Liver (tissue), 9 donors: Measurements from ENCODE around the gene MAN1C1. TPM values are rescaled to one million over a fixed set of nuclear protein-coding genes. Genes with fewer than 3 reads are reported as not detected.

Source experiments
- DNase-seq: peaks from one replicate; pipeline ENCODE4 v3.0.0-alpha.2; 2017; ENCODE audit warnings: low spot score
- H3K27ac ChIP-seq, 2 donors: one replicate each; pipeline ENCODE4 v1.7.0; 2013; ENCODE audit warnings: inconsistent platforms in 2 of 2, low read length in 2 of 2, control low read depth in 1 of 2, low read depth in 1 of 2, mild to moderate bottlenecking in 1 of 2
- H3K27me3 ChIP-seq, 4 donors: one replicate each; pipeline versions ENCODE4 v1.6.1 to v1.7.0; 2013; ENCODE audit warnings: low read length in 3 of 4, inconsistent platforms in 1 of 4, mild to moderate bottlenecking in 1 of 4, moderate library complexity in 1 of 4; ENCODE audit not compliant: control insufficient read depth in 4 of 4, insufficient read depth in 4 of 4
- H3K36me3 ChIP-seq, 4 donors: one replicate each; pipeline versions ENCODE4 v1.6.1 to v1.7.0; 2013; ENCODE audit warnings: low read length in 3 of 4, mild to moderate bottlenecking in 3 of 4, low read depth in 1 of 4, moderate library complexity in 1 of 4; ENCODE audit not compliant: control insufficient read depth in 4 of 4, insufficient read depth in 3 of 4
- H3K4me1 ChIP-seq, 4 donors: one replicate each; pipeline versions ENCODE4 v1.6.1 to v1.7.0; 2013; ENCODE audit warnings: low read length in 3 of 4, mild to moderate bottlenecking in 3 of 4, moderate library complexity in 1 of 4; ENCODE audit not compliant: control insufficient read depth in 4 of 4, insufficient read depth in 4 of 4
- H3K4me3 ChIP-seq, 3 donors: one replicate each; pipeline versions ENCODE4 v1.6.1 to v1.7.0; 2013; ENCODE audit warnings: low read length in 3 of 3, control low read depth in 1 of 3, low read depth in 1 of 3, mild to moderate bottlenecking in 1 of 3
- H3K9ac ChIP-seq, 2 donors: one replicate each; pipeline ENCODE4 v1.7.0; 2013; ENCODE audit warnings: low read length in 2 of 2, mild to moderate bottlenecking in 2 of 2, moderate library complexity in 2 of 2, control low read depth in 1 of 2, low read depth in 1 of 2
- H3K9me3 ChIP-seq, 4 donors: one replicate each; pipeline versions ENCODE4 v1.6.1 to v1.7.0; 2013; ENCODE audit warnings: low read length in 3 of 4; ENCODE audit not compliant: control insufficient read depth in 4 of 4
- ATF3 ChIP-seq: IDR thresholded peaks from 2 replicates; pipeline ENCODE4 v1.6.1; 2016; ENCODE audit warnings: antibody characterized with exemption
- CTCF ChIP-seq: fragments of 150-350 bp; IDR thresholded peaks from 2 replicates; pipeline ENCODE4 v1.5.1; 2017; ENCODE audit warnings: improper control_type of control experiment, low read depth, low read length; ENCODE audit not compliant: missing input control
- EGR1 ChIP-seq, 2 donors: IDR thresholded peaks; 2 replicates each; pipeline ENCODE4 v1.6.1; 2016 to 2018; ENCODE audit warnings: antibody characterized with exemption in 2 of 2, low read depth in 2 of 2
- FOXA1 ChIP-seq: IDR thresholded peaks from 2 replicates; pipeline ENCODE4 v1.6.1; 2016; ENCODE audit warnings: antibody characterized with exemption
- FOXA2 ChIP-seq: IDR thresholded peaks from 2 replicates; pipeline ENCODE4 v1.6.1; 2016; ENCODE audit warnings: antibody characterized with exemption
- HNF4A ChIP-seq, 2 donors: conservative IDR thresholded peaks; 2 replicates each; pipeline ENCODE4 v1.6.1; 2016; ENCODE audit warnings: antibody characterized with exemption in 2 of 2, mild to moderate bottlenecking in 2 of 2
- HNF4G ChIP-seq: IDR thresholded peaks from 2 replicates; pipeline ENCODE4 v1.6.1; 2016; ENCODE audit warnings: antibody characterized with exemption
- JUND ChIP-seq, 2 donors: IDR thresholded peaks; 2 replicates each; pipeline ENCODE4 v1.6.1; 2016; ENCODE audit warnings: antibody characterized with exemption in 2 of 2
- NR2F2 ChIP-seq: IDR thresholded peaks from 2 replicates; pipeline ENCODE4 v1.6.1; 2016; ENCODE audit warnings: antibody characterized with exemption
- RAD21 ChIP-seq, 2 donors: IDR thresholded peaks; 2 replicates each; pipeline ENCODE4 v1.6.1; 2016; ENCODE audit warnings: antibody characterized with exemption in 2 of 2, mild to moderate bottlenecking in 2 of 2
- REST ChIP-seq: IDR thresholded peaks from 2 replicates; pipeline ENCODE4 v1.6.1; 2016; ENCODE audit warnings: antibody characterized with exemption, mild to moderate bottlenecking
- RXRA ChIP-seq, 2 donors: IDR thresholded peaks; 2 replicates each; pipeline ENCODE4 v1.6.1; 2017 to 2018; ENCODE audit warnings: antibody characterized with exemption in 2 of 2, mild to moderate bottlenecking in 1 of 2
- SP1 ChIP-seq: IDR thresholded peaks from 2 replicates; pipeline ENCODE4 v1.6.1; 2018; ENCODE audit warnings: antibody characterized with exemption, mild to moderate bottlenecking
- TAF1 ChIP-seq: conservative IDR thresholded peaks from 2 replicates; pipeline ENCODE4 v1.6.1; 2016; ENCODE audit warnings: antibody characterized with exemption, mild to moderate bottlenecking
- YY1 ChIP-seq: IDR thresholded peaks from 2 replicates; pipeline ENCODE4 v1.6.1; 2016; ENCODE audit warnings: antibody characterized with exemption, mild to moderate bottlenecking
- WGBS: extraction: QIAGEN DNeasy Blood & Tissue Kit; methylation state at CpG from one replicate; pipeline ENCODE4 v1.1.7; 2013; 5-methylcytosine and 5-hydroxymethylcytosine counted together
- polyA plus RNA-seq, 2 donors: library from polyadenylated mRNA; stranded (reverse) in 1 of 2; unstranded in 1 of 2; fragments of 200-250 nt in 1 of 2; fragments of >200 nt in 1 of 2; fragmentation: Nextera tagmentation in 1 of 2; extraction: Ambion mirVana in 1 of 2; gene quantifications; one replicate each; pipeline versions ENCODE4 v1.2.1 to v1.2.3, GENCODE V29; 2013 to 2015
- total RNA-seq, 2 donors: library from RNA; depleted of rRNA; stranded (reverse); fragments of >200 nt; gene quantifications; one replicate each; pipeline ENCODE4 v1.2.3, GENCODE V29; 2014
- TF ChIP-seq, protein P1 (sequence below): IDR thresholded peaks from 2 replicates; pipeline ENCODE4 v1.6.1; 2016; ENCODE audit warnings: antibody characterized with exemption
- TF ChIP-seq, protein P2 (sequence below): IDR thresholded peaks from 2 replicates; pipeline ENCODE4 v1.6.1; 2016; ENCODE audit warnings: antibody characterized with exemption
- donor health status: healthy.
- donor health status: healthy.
- donor health status: healthy.
- donor health status: healthy.
- donor health status: healthy.

Gene MAN1C1
- total and polyA plus RNA-seq, 4 donors: 6.3 to 16.0 (median 8.1) TPM

DNA sequence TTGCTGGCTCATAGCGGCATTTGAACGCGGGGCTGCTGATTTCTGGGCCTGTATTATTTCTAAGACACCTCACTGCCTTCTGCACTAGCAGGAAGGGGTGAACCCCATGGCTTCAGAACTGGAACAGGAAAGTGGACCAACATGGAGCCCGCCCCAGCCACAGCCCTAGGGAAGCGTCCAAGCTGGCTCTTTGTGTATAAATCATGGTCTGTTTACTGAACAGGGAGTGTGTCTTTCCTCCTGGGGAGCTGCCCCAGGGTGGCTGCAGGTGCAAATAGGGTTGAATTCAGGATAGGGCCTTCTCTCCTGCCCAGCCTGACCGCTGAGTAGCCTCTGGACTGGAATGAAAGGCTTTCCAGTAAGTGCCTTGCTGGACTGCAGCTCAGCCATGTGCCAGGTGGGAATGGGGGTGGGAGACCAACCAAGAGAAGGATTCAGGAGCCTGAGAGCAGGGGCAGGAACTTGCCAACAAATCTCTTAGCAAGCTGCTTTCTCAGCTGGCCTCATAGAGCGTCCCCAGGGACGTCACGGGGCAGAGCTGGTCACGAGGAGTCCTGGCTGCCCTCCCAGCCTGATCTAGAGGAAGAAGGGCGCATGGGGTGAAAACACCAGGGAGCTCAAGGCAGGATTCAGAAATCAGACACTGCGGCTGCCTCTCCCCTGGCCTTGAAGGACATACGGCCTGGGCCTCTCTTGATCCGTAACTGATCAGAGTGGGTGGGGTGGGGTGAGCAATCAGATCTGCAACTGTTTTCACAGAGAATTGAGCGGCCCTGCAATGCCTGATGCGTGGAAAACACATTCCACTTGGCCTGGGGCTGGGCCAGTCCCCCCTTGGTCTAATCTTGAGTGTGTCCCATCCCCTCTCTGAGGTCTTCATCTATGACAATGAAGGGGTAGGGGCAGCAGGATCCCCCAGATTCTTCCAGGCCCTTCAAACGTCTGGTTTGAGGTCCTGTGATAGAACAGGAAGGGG is 126.9 kb downstream of the MAN1C1 start:
- Histone ChIP-seq H3K4me3 (no peak overlapping the region), H3K27me3 (no peaks in the 10 kb centered on the region), H3K27ac (peak overlapping the region; percentile 41 to 47), H3K9ac (no peak overlapping the region), H3K36me3 (no peaks in the 10 kb centered on the region), H3K9me3 (no peaks in the 10 kb centered on the region), H3K4me1 (peaks cover 0 to 12% (median 2%) of the 10 kb centered on the region in 4 donors)
- WGBS: 71% methylated on average over 17 of the region's 17 CpGs
- no peak for DNase-seq
- peak; percentile 18 for TF ChIP-seq REST
- TF ChIP-seq NR2F2: peak; percentile 16
- peak; percentile 9 for TF ChIP-seq SP1
- TF ChIP-seq FOXA2: no peak
- peak in 1 of 2 donors; percentile 48 for TF ChIP-seq RXRA (IDR thresholded peaks at IDR 0.05)
- TF ChIP-seq FOXA1: no peak
- no peak for TF ChIP-seq EGR1 (IDR thresholded peaks at IDR 0.05; ENCODE audit: low read depth in 2 of 2)

DNA sequence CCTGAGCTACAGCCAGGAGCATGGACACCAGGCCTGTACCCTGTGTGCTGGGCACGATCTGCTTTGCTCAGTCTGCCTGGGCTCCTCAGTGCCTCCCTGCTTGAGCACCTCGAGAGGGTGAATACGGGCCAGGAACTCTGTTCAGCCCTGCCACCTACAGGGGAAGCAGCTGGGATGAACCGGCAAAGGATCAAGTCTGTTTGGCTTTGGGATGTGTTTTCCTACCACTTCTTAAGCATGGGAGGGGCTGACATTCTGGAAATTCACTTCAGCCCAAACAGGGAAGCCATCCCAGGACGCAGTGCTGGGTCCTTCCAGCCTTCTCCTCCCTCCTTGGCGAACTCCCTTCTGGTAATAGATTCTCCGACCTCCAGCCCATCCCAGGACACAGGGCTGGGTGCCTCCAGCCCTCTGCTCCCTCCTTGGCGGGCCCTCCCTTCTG is 127.6 kb downstream of the MAN1C1 start:
- Histone ChIP-seq H3K4me3 (no peak overlapping the region), H3K9me3 (no peaks in the 10 kb centered on the region), H3K9ac (no peak overlapping the region), H3K36me3 (no peaks in the 10 kb centered on the region), H3K4me1 (peaks cover 0 to 12% (median 2%) of the 10 kb centered on the region in 4 donors), H3K27ac (peak overlapping the region; percentile 41 to 47), H3K27me3 (no peaks in the 10 kb centered on the region)
- 56% methylated on average over 8 of the region's 8 CpGs for WGBS
- TF ChIP-seq, protein P1, sequence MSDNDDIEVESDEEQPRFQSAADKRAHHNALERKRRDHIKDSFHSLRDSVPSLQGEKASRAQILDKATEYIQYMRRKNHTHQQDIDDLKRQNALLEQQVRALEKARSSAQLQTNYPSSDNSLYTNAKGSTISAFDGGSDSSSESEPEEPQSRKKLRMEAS: no peak
- TF ChIP-seq REST (no peak), JUND (IDR thresholded peaks at IDR 0.05) (no peak), FOXA1 (no peak), RXRA (IDR thresholded peaks at IDR 0.05) (peak in 1 of 2 donors; percentile 15), SP1 (no peak), CTCF (peak; percentile 3), TAF1 (no peak), HNF4G (no peak), HNF4A (conservative IDR thresholded peaks at IDR 0.05) (no peak), NR2F2 (peak; percentile 56), FOXA2 (no peak), RAD21 (IDR thresholded peaks at IDR 0.05) (peak; percentile 64 to 68), ATF3 (no peak), EGR1 (IDR thresholded peaks at IDR 0.05; ENCODE audit: low read depth in 2 of 2) (no peak), YY1 (no peak)
- TF ChIP-seq, protein P2, sequence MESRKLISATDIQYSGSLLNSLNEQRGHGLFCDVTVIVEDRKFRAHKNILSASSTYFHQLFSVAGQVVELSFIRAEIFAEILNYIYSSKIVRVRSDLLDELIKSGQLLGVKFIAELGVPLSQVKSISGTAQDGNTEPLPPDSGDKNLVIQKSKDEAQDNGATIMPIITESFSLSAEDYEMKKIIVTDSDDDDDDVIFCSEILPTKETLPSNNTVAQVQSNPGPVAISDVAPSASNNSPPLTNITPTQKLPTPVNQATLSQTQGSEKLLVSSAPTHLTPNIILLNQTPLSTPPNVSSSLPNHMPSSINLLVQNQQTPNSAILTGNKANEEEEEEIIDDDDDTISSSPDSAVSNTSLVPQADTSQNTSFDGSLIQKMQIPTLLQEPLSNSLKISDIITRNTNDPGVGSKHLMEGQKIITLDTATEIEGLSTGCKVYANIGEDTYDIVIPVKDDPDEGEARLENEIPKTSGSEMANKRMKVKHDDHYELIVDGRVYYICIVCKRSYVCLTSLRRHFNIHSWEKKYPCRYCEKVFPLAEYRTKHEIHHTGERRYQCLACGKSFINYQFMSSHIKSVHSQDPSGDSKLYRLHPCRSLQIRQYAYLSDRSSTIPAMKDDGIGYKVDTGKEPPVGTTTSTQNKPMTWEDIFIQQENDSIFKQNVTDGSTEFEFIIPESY: no peak
- no peak for DNase-seq
